HEK293 (cell line): ENCODE measurements around the gene EFCAB11.

Experiments
- KLF7 ChIP-seq: fragments of 450-650 bp; formaldehyde crosslinking; IDR thresholded peaks from 2 replicates; pipeline ENCODE4 v1.5.1; 2016; ENCODE audit warnings: missing biosample characterization, missing genetic modification characterization, borderline replicate concordance
- SETDB1 ChIP-seq: IDR thresholded peaks from one replicate; pipeline ENCODE4 v1.6.1; 2017; ENCODE audit warnings: mild to moderate bottlenecking, low read length, moderate library complexity, mixed read lengths; ENCODE audit not compliant: insufficient read length
- ZNF114 ChIP-seq: fragments of 450-650 bp; formaldehyde crosslinking; IDR thresholded peaks from 2 replicates; pipeline ENCODE4 v1.5.0; 2017; ENCODE audit warnings: missing biosample characterization, missing genetic modification characterization
- ZNF146 ChIP-seq: fragments of 450-650 bp; formaldehyde crosslinking; IDR thresholded peaks from 2 replicates; pipeline ENCODE4 v1.5.1; 2016; ENCODE audit warnings: missing biosample characterization, missing genetic modification characterization
- ZNF366 ChIP-seq: fragments of 450-650 bp; formaldehyde crosslinking; conservative IDR thresholded peaks from 2 replicates; pipeline ENCODE4 v1.5.1; 2016; ENCODE audit warnings: missing biosample characterization, missing genetic modification characterization
- ZNF843 ChIP-seq: fragments of 450-650 bp; formaldehyde crosslinking; IDR thresholded peaks from 2 replicates; pipeline ENCODE4 v1.5.1; 2016; ENCODE audit warnings: missing biosample characterization, missing genetic modification characterization
- ZSCAN4 ChIP-seq: fragments of 450-650 bp; formaldehyde crosslinking; IDR thresholded peaks from 2 replicates; pipeline ENCODE4 v1.5.1; 2017; ENCODE audit warnings: missing biosample characterization, missing genetic modification characterization
- TF ChIP-seq, protein P1 (sequence below): fragments of 450-650 bp; formaldehyde crosslinking; IDR thresholded peaks from 2 replicates; pipeline ENCODE4 v1.5.1; 2016; ENCODE audit warnings: missing biosample characterization, missing genetic modification characterization
- TF ChIP-seq, protein P2 (sequence below): sonication (generic); formaldehyde crosslinking; IDR thresholded peaks from 2 replicates; pipeline ENCODE4 v1.8.1; 2022; ENCODE audit warnings: mild to moderate bottlenecking, moderate library complexity, missing genetic modification reagents
- TF ChIP-seq, protein P3 (sequence below): fragments of 450-650 bp; formaldehyde crosslinking; conservative IDR thresholded peaks from 2 replicates; pipeline ENCODE4 v1.5.1; 2016; ENCODE audit warnings: low read depth, missing biosample characterization, missing genetic modification characterization
- TF ChIP-seq, protein P4 (sequence below): fragments of 450-650 bp; formaldehyde crosslinking; IDR thresholded peaks from 2 replicates; pipeline ENCODE4 v1.5.1; 2016; ENCODE audit warnings: missing biosample characterization, missing genetic modification characterization

- TF ChIP-seq ZNF366 (tag by site-specific recombination): no peak
- no peak for TF ChIP-seq ZNF146
- TF ChIP-seq, protein P1, sequence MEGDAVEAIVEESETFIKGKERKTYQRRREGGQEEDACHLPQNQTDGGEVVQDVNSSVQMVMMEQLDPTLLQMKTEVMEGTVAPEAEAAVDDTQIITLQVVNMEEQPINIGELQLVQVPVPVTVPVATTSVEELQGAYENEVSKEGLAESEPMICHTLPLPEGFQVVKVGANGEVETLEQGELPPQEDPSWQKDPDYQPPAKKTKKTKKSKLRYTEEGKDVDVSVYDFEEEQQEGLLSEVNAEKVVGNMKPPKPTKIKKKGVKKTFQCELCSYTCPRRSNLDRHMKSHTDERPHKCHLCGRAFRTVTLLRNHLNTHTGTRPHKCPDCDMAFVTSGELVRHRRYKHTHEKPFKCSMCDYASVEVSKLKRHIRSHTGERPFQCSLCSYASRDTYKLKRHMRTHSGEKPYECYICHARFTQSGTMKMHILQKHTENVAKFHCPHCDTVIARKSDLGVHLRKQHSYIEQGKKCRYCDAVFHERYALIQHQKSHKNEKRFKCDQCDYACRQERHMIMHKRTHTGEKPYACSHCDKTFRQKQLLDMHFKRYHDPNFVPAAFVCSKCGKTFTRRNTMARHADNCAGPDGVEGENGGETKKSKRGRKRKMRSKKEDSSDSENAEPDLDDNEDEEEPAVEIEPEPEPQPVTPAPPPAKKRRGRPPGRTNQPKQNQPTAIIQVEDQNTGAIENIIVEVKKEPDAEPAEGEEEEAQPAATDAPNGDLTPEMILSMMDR: no peak
- TF ChIP-seq ZNF843: no peak
- TF ChIP-seq, protein P2, sequence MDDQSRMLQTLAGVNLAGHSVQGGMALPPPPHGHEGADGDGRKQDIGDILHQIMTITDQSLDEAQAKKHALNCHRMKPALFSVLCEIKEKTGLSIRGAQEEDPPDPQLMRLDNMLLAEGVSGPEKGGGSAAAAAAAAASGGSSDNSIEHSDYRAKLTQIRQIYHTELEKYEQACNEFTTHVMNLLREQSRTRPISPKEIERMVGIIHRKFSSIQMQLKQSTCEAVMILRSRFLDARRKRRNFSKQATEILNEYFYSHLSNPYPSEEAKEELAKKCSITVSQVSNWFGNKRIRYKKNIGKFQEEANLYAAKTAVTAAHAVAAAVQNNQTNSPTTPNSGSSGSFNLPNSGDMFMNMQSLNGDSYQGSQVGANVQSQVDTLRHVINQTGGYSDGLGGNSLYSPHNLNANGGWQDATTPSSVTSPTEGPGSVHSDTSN (CRISPR knock-in tag): no peak
- TF ChIP-seq KLF7: no peak
- TF ChIP-seq, protein P3, sequence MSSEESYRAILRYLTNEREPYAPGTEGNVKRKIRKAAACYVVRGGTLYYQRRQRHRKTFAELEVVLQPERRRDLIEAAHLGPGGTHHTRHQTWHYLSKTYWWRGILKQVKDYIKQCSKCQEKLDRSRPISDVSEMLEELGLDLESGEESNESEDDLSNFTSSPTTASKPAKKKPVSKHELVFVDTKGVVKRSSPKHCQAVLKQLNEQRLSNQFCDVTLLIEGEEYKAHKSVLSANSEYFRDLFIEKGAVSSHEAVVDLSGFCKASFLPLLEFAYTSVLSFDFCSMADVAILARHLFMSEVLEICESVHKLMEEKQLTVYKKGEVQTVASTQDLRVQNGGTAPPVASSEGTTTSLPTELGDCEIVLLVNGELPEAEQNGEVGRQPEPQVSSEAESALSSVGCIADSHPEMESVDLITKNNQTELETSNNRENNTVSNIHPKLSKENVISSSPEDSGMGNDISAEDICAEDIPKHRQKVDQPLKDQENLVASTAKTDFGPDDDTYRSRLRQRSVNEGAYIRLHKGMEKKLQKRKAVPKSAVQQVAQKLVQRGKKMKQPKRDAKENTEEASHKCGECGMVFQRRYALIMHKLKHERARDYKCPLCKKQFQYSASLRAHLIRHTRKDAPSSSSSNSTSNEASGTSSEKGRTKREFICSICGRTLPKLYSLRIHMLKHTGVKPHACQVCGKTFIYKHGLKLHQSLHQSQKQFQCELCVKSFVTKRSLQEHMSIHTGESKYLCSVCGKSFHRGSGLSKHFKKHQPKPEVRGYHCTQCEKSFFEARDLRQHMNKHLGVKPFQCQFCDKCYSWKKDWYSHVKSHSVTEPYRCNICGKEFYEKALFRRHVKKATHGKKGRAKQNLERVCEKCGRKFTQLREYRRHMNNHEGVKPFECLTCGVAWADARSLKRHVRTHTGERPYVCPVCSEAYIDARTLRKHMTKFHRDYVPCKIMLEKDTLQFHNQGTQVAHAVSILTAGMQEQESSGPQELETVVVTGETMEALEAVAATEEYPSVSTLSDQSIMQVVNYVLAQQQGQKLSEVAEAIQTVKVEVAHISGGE (tag by site-specific recombination): no peak
- no peak for TF ChIP-seq ZSCAN4 (tag by site-specific recombination)
- no peak for TF ChIP-seq SETDB1
- TF ChIP-seq, protein P4, sequence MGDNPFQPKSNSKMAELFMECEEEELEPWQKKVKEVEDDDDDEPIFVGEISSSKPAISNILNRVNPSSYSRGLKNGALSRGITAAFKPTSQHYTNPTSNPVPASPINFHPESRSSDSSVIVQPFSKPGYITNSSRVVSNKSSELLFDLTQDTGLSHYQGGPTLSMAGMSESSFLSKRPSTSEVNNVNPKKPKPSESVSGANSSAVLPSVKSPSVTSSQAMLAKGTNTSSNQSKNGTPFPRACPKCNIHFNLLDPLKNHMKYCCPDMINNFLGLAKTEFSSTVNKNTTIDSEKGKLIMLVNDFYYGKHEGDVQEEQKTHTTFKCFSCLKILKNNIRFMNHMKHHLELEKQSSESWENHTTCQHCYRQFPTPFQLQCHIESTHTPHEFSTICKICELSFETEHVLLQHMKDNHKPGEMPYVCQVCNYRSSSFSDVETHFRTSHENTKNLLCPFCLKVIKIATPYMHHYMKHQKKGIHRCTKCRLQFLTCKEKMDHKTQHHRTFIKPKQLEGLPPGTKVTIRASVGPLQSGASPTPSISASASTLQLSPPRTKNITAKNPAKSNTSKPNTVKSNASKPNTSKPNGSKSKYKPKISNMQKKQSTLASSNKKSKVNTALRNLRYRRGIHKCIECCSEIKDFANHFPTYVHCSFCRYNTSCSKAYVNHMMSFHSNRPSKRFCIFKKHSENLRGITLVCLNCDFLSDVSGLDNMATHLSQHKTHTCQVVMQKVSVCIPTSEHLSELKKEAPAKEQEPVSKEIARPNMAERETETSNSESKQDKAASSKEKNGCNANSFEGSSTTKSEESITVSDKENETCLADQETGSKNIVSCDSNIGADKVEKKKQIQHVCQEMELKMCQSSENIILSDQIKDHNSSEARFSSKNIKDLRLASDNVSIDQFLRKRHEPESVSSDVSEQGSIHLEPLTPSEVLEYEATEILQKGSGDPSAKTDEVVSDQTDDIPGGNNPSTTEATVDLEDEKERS: no peak
- TF ChIP-seq ZNF114 (tag by site-specific recombination): no peak
These were observed 54.4 kb downstream of the EFCAB11 start for GRCh38 chr14:89899917-89900663.
